Natural killer cell (primary cell): ENCODE results near the gene NLGN2. TPM values are rescaled to one million over a fixed set of nuclear protein-coding genes. Genes with fewer than 3 reads are reported as not detected.
A peak's percentile ranks its signal among the peaks of the same experiment; 100 is the strongest.
"Not testable (repeated sequence)": the region's sequence is repeated elsewhere in the genome, so short reads cannot be mapped to it uniquely, and the experiment has no call there.

Source experiments
- ATAC-seq, 3 donors: fragments of 150-1000 bp in 2 of 3; fragments of 200-7000 bp in 1 of 3; cut with Tn5 transposase; 1 replicate in 1 of 3; 2 replicates in 2 of 3; pipeline ENCODE4 v1.10.0; 2021; ENCODE audit warnings: mild to moderate bottlenecking in 2 of 3, moderate library complexity in 2 of 3
- DNase-seq, 2 donors: peaks; one replicate each; pipeline versions ENCODE4 v3.0.0 to v3.0.0-alpha.2; 2013 to 2021; ENCODE audit warnings: mixed read lengths in 1 of 2
- H3K27ac ChIP-seq: one replicate; pipeline ENCODE4 v1.5.1; 2013; ENCODE audit warnings: mild to moderate bottlenecking, low read length
- H3K27me3 ChIP-seq: one replicate; pipeline ENCODE4 v1.6.1; 2013; ENCODE audit warnings: low read length; ENCODE audit not compliant: control insufficient read depth, insufficient read depth
- H3K36me3 ChIP-seq: one replicate; pipeline ENCODE4 v1.6.1; 2013; ENCODE audit warnings: low read length; ENCODE audit not compliant: control insufficient read depth, insufficient read depth
- H3K4me1 ChIP-seq: one replicate; pipeline ENCODE4 v1.6.1; 2013; ENCODE audit warnings: low read length; ENCODE audit not compliant: control insufficient read depth, insufficient read depth
- H3K4me3 ChIP-seq: one replicate; pipeline ENCODE4 v1.5.1; 2013; ENCODE audit warnings: low read length
- H3K9me3 ChIP-seq: one replicate; pipeline ENCODE4 v1.6.1; 2013; ENCODE audit warnings: low read length; ENCODE audit not compliant: control insufficient read depth, insufficient read depth
- H3K27ac Mint-ChIP-seq, 2 donors: one replicate each; pipeline ENCODE4 v1.8.0; 2022; ENCODE audit warnings: mild to moderate bottlenecking in 2 of 2, mixed read lengths in 2 of 2, moderate library complexity in 1 of 2
- H3K27me3 Mint-ChIP-seq, 2 donors: one replicate each; pipeline ENCODE4 v1.8.0; 2022; ENCODE audit warnings: low read depth in 2 of 2, mixed read lengths in 2 of 2
- H3K36me3 Mint-ChIP-seq: one replicate; pipeline ENCODE4 v1.8.0; 2022; ENCODE audit warnings: mixed read lengths
- H3K4me1 Mint-ChIP-seq, 2 donors: one replicate each; pipeline ENCODE4 v1.8.0; 2022; ENCODE audit warnings: mixed read lengths in 2 of 2
- H3K4me3 Mint-ChIP-seq: one replicate; pipeline ENCODE4 v1.8.0; 2022; ENCODE audit warnings: mild to moderate bottlenecking, moderate library complexity, mixed read lengths
- H3K9me3 Mint-ChIP-seq, 2 donors: one replicate each; pipeline ENCODE4 v1.8.0; 2022; ENCODE audit warnings: mixed read lengths in 2 of 2
- CTCF ChIP-seq: fragments of 200-600 bp; IDR thresholded peaks from one replicate; pipeline ENCODE4 v1.8.0; 2022; ENCODE audit warnings: antibody characterized with exemption
- WGBS: methylation state at CpG from one replicate; pipeline ENCODE4 v1.1.7; 2013; ENCODE audit warnings: missing lambda C conversion rate; ENCODE audit not compliant: insufficient coverage; 5-methylcytosine and 5-hydroxymethylcytosine counted together
- intact Hi-C: fragments of 100-400 bp; cut with micrococcal nuclease; formaldehyde crosslinking; loops from one replicate; pipeline ENCODE4 v1.14.2; 2022
- total RNA-seq, 4 donors: library from RNA; stranded (reverse); fragments of 120-200 nt in 1 of 4; gene quantifications; one replicate each; pipeline versions ENCODE4 v1.2.3 to v1.2.4, GENCODE V29; 2013 to 2022

NLGN2 gene
- 1 to 10 TPM; 2.8 to 3.4 (median 3.1) TPM for total RNA-seq
- total RNA-seq (2013): 0.59 TPM

GRCh38 chr17:7407485-7408251 is at the start of gene NLGN2:
TSS of gene NLGN2 (plus strand) at chr17:7407845. CDS start at chr17:7408256, 411 bp downstream.
- H3K36me3 ChIP-seq: no peaks in the 10 kb centered on the region
- no peak for TF ChIP-seq CTCF
- 44% methylated on average over 8 of the region's 12 CpGs for WGBS
- H3K9me3 ChIP-seq: no peaks in the 10 kb centered on the region
- peaks cover 28% of the 10 kb centered on the region for H3K4me1 ChIP-seq
- no peak within 1 kb of the TSS for H3K4me3 ChIP-seq
- H3K27me3 ChIP-seq: peaks cover 3% of the 10 kb centered on the region
- H3K27ac Mint-ChIP-seq: no peak within 1 kb of the TSS
- peaks cover 8 to 25% of the 10 kb centered on the region in 2 donors for H3K4me1 Mint-ChIP-seq
- no peaks in the 10 kb centered on the region for H3K36me3 Mint-ChIP-seq
- peaks cover 6 to 20% of the 10 kb centered on the region in 2 donors for H3K27me3 Mint-ChIP-seq
- no peak within 1 kb of the TSS for H3K27ac ChIP-seq
- no peaks in the 10 kb centered on the region for H3K9me3 Mint-ChIP-seq
- no peak for DNase-seq
- no peak for ATAC-seq
- H3K4me3 Mint-ChIP-seq: peak within 1 kb of the TSS; percentile 52
- intact Hi-C loops: no loop called here

DNA sequence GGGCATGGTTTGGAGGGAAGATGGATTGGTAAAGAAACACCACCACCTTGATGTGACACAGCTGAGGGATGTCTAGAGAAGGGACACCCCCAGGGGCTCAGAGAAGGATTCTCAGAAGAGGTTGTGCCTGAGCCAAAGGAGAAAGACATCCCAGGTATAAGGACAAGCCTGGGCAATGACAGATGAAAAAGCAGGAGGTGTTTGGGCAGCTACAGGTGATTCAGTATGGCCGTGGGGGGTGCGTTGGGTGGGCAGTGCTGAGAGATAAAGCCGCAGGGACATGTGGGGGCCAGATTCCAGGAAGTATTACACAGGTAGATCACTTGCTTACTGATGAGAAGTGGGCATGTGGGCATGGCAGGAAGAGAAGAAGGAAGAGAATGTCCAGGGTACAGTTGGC is 45.7 kb upstream of the NLGN2 start:
- Mint-ChIP-seq H3K27me3 (peaks cover 0 to 6% of the 10 kb centered on the region in 2 donors), H3K36me3 (no peaks in the 10 kb centered on the region), H3K4me3 (no peak overlapping the region), H3K27ac (no peak overlapping the region), H3K4me1 (peaks cover 0 to 3% of the 10 kb centered on the region in 2 donors), H3K9me3 (no peaks in the 10 kb centered on the region)
- 52% methylated on average over 3 of the region's 3 CpGs for WGBS
- DNase-seq (no peak), ATAC-seq (no peak)
- H3K27me3 ChIP-seq: no peaks in the 10 kb centered on the region
- TF ChIP-seq CTCF: no peak
- no peaks in the 10 kb centered on the region for H3K9me3 ChIP-seq
- H3K4me1 ChIP-seq: no peaks in the 10 kb centered on the region
- H3K36me3 ChIP-seq: no peaks in the 10 kb centered on the region
- H3K4me3 ChIP-seq: no peak overlapping the region
- intact Hi-C loops: no loop called here
- no peak overlapping the region for H3K27ac ChIP-seq

GRCh38 chr17:7363311-7363710 is 44.3 kb upstream of the NLGN2 start:
- DNase-seq (no peak), ATAC-seq (no peak)
- peaks cover 0 to 3% of the 10 kb centered on the region in 2 donors for H3K4me1 Mint-ChIP-seq
- intact Hi-C loops: no loop called here
- H3K27me3 Mint-ChIP-seq: peaks cover 0 to 6% of the 10 kb centered on the region in 2 donors
- no peak for TF ChIP-seq CTCF
- Histone ChIP-seq H3K36me3 (no peaks in the 10 kb centered on the region), H3K27ac (no peak overlapping the region), H3K9me3 (no peaks in the 10 kb centered on the region), H3K4me1 (no peaks in the 10 kb centered on the region), H3K27me3 (no peaks in the 10 kb centered on the region), H3K4me3 (no peak overlapping the region)
- no peak overlapping the region for H3K4me3 Mint-ChIP-seq
- no peaks in the 10 kb centered on the region for H3K9me3 Mint-ChIP-seq
- H3K36me3 Mint-ChIP-seq: no peaks in the 10 kb centered on the region
- H3K27ac Mint-ChIP-seq: no peak overlapping the region
- WGBS: 95% methylated on average over 6 of the region's 6 CpGs

DNA sequence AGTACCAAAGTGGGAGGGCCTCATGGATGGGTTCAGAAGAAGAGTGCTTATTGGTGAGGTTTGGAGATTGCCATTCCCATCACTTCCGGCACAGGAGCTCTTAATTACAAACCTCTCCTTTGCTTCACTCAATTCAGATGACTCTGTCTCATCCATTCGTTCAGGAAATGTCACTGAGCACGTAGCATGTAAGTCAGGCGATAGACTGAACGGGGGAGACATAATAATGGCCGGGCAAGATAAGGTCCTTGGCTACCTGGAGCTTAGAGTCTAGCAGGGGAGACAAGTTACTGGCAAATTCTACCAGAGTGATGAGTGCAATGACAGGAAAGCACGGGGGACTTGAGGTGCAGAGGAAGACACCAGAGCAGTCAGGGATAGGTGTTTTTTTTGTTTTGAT is 41.7 kb upstream of the NLGN2 start:
- DNase-seq, H3K4me3 Mint-ChIP-seq, H3K36me3 ChIP-seq, H3K27me3 ChIP-seq, H3K9me3 Mint-ChIP-seq, H3K9me3 ChIP-seq, H3K4me3 ChIP-seq, H3K27me3 Mint-ChIP-seq, H3K36me3 Mint-ChIP-seq, H3K4me1 Mint-ChIP-seq, H3K27ac Mint-ChIP-seq, H3K4me1 ChIP-seq, intact Hi-C loops, H3K27ac ChIP-seq, ATAC-seq: not testable (repeated sequence)
- 81% methylated on average over 4 of the region's 7 CpGs for WGBS
